Measurements from ENCODE around the gene BRD4.

GRCh38 chr19:15244106-15244803 lies 88.1 kb downstream of the BRD4 start:
- TF ChIP-seq CTCF (IDR thresholded peaks at IDR 0.05) (no peak), POLR2A (IDR thresholded peaks at IDR 0.05) (no peak)
